ENCODE measurements around the gene MCM3AP. TPM values are rescaled to one million over a fixed set of nuclear protein-coding genes. Genes with fewer than 3 reads are reported as not detected.
"Not testable (repeated sequence)": the region's sequence is repeated elsewhere in the genome, so short reads cannot be mapped to it uniquely, and the experiment has no call there.

Gene MCM3AP
- polyA plus RNA-seq, 6 donors from 2014 or later: 16.3 to 57.9 (median 38.9) TPM

GRCh38 chr21:46205166-46205565, 80.2 kb downstream of the MCM3AP start:
- ATAC-seq (ENCODE audit: low read depth in 2 of 2) (no peak), DNase-seq (no peak)
- H3K4me1 Mint-ChIP-seq: no peaks in the 10 kb centered on the region
- no peaks in the 10 kb centered on the region for H3K27me3 Mint-ChIP-seq
- H3K36me3 Mint-ChIP-seq: peaks cover 5 to 11% of the 10 kb centered on the region in 2 donors
- no peaks in the 10 kb centered on the region for H3K9me3 Mint-ChIP-seq
- H3K27ac Mint-ChIP-seq: peak overlapping the region in 3 of 6 donors; percentile 54 to 66 (median 59)
- peak overlapping the region in 1 of 8 donors; percentile 56 for H3K4me3 Mint-ChIP-seq

GRCh38 chr21:46203203-46203600, 82.2 kb downstream of the MCM3AP start:
- peak overlapping the region in 2 of 6 donors; percentile 58 to 63 for H3K27ac Mint-ChIP-seq
- H3K27me3 Mint-ChIP-seq: no peaks in the 10 kb centered on the region
- ATAC-seq (ENCODE audit: low read depth in 2 of 2) (no peak), DNase-seq (no peak)
- no peak overlapping the region for H3K4me3 Mint-ChIP-seq
- H3K9me3 Mint-ChIP-seq: no peaks in the 10 kb centered on the region
- no peaks in the 10 kb centered on the region for H3K4me1 Mint-ChIP-seq
- H3K36me3 Mint-ChIP-seq: peaks cover 25 to 29% of the 10 kb centered on the region in 2 donors

GRCh38 chr21:46202592-46203202, 82.7 kb downstream of the MCM3AP start:
- ATAC-seq (ENCODE audit: low read depth in 2 of 2) (no peak), DNase-seq (no peak)
- Mint-ChIP-seq H3K27ac (peak overlapping the region in 3 of 6 donors; percentile 34 to 63 (median 58)), H3K36me3 (peaks cover 26 to 31% of the 10 kb centered on the region in 2 donors), H3K9me3 (no peaks in the 10 kb centered on the region), H3K27me3 (no peaks in the 10 kb centered on the region), H3K4me3 (no peak overlapping the region), H3K4me1 (no peaks in the 10 kb centered on the region)

GRCh38 chr21:46200877-46201803, 84.3 kb downstream of the MCM3AP start:
- not testable (repeated sequence) for H3K27ac Mint-ChIP-seq; ATAC-seq (ENCODE audit: low read depth in 2 of 2); H3K4me3 Mint-ChIP-seq; H3K9me3 Mint-ChIP-seq; H3K27me3 Mint-ChIP-seq; DNase-seq; H3K4me1 Mint-ChIP-seq
- H3K36me3 Mint-ChIP-seq: peaks cover 31 to 34% of the 10 kb centered on the region in 2 donors

GRCh38 chr21:46199436-46200373, 85.7 kb downstream of the MCM3AP start:
- H3K4me1 Mint-ChIP-seq: no peaks in the 10 kb centered on the region
- no peaks in the 10 kb centered on the region for H3K27me3 Mint-ChIP-seq
- H3K36me3 Mint-ChIP-seq: peaks cover 31 to 34% of the 10 kb centered on the region in 2 donors
- H3K27ac Mint-ChIP-seq: peak overlapping the region in 1 of 6 donors; percentile 15
- DNase-seq (no peak), ATAC-seq (ENCODE audit: low read depth in 2 of 2) (no peak)
- H3K9me3 Mint-ChIP-seq: no peaks in the 10 kb centered on the region
- H3K4me3 Mint-ChIP-seq: no peak overlapping the region

GRCh38 chr21:46196733-46197132, 88.7 kb downstream of the MCM3AP start:
- no peaks in the 10 kb centered on the region for H3K9me3 Mint-ChIP-seq
- ATAC-seq (ENCODE audit: low read depth in 2 of 2): no peak
- peak overlapping the region in 1 of 6 donors; percentile 43 for H3K27ac Mint-ChIP-seq
- no peaks in the 10 kb centered on the region for H3K27me3 Mint-ChIP-seq
- no peak for DNase-seq
- peaks cover 24 to 29% of the 10 kb centered on the region in 2 donors for H3K36me3 Mint-ChIP-seq
- no peaks in the 10 kb centered on the region for H3K4me1 Mint-ChIP-seq
- peak overlapping the region in 1 of 8 donors; percentile 58 for H3K4me3 Mint-ChIP-seq

- DNase-seq (no peak), ATAC-seq (ENCODE audit: low read depth in 2 of 2) (no peak)
- Mint-ChIP-seq H3K9me3 (no peaks in the 10 kb centered on the region), H3K27me3 (no peaks in the 10 kb centered on the region), H3K36me3 (peaks cover 24 to 29% of the 10 kb centered on the region in 2 donors), H3K27ac (no peak overlapping the region), H3K4me1 (no peaks in the 10 kb centered on the region), H3K4me3 (no peak overlapping the region)
Observed at GRCh38 chr21:46195595-46196195, 89.7 kb downstream of the MCM3AP start.

GRCh38 chr21:46194374-46195334, 90.8 kb downstream of the MCM3AP start:
- ATAC-seq (ENCODE audit: low read depth in 2 of 2) (no peak), DNase-seq (no peak)
- H3K27me3 Mint-ChIP-seq: no peaks in the 10 kb centered on the region
- H3K4me1 Mint-ChIP-seq: no peaks in the 10 kb centered on the region
- H3K36me3 Mint-ChIP-seq: peaks cover 15 to 24% of the 10 kb centered on the region in 2 donors
- no peak overlapping the region for H3K4me3 Mint-ChIP-seq
- H3K9me3 Mint-ChIP-seq: no peaks in the 10 kb centered on the region
- no peak overlapping the region for H3K27ac Mint-ChIP-seq

- H3K27ac Mint-ChIP-seq: no peak overlapping the region
- ATAC-seq (ENCODE audit: low read depth in 2 of 2) (no peak), DNase-seq (no peak)
- H3K27me3 Mint-ChIP-seq: no peaks in the 10 kb centered on the region
- H3K36me3 Mint-ChIP-seq: peaks cover 9 to 16% of the 10 kb centered on the region in 2 donors
- no peak overlapping the region for H3K4me3 Mint-ChIP-seq
- no peaks in the 10 kb centered on the region for H3K9me3 Mint-ChIP-seq
- H3K4me1 Mint-ChIP-seq: no peaks in the 10 kb centered on the region
Observed at GRCh38 chr21:46193829-46194373, 91.5 kb downstream of the MCM3AP start.

- no peaks in the 10 kb centered on the region for H3K9me3 Mint-ChIP-seq
- H3K27ac Mint-ChIP-seq: no peak overlapping the region
- no peak overlapping the region for H3K4me3 Mint-ChIP-seq
- peaks cover 0 to 2% of the 10 kb centered on the region in 2 donors for H3K36me3 Mint-ChIP-seq
- ATAC-seq (ENCODE audit: low read depth in 2 of 2) (no peak), DNase-seq (no peak)
- H3K4me1 Mint-ChIP-seq: no peaks in the 10 kb centered on the region
- H3K27me3 Mint-ChIP-seq: no peaks in the 10 kb centered on the region
Observed at GRCh38 chr21:46191686-46192575, 93.5 kb downstream of the MCM3AP start.

- H3K36me3 Mint-ChIP-seq: no peaks in the 10 kb centered on the region
- DNase-seq: no peak
- H3K4me3 Mint-ChIP-seq: no peak overlapping the region
- no peaks in the 10 kb centered on the region for H3K9me3 Mint-ChIP-seq
- H3K4me1 Mint-ChIP-seq: no peaks in the 10 kb centered on the region
- no peaks in the 10 kb centered on the region for H3K27me3 Mint-ChIP-seq
- no peak for ATAC-seq (ENCODE audit: low read depth in 2 of 2)
- H3K27ac Mint-ChIP-seq: no peak overlapping the region
Observed at GRCh38 chr21:46191257-46191685, 94.1 kb downstream of the MCM3AP start.
